Testis (tissue), 2 donors: ENCODE measurements around the gene MBD6.

ENCODE experiments used
- POLR2A ChIP-seq: fragments of 450-650 bp; IDR thresholded peaks from one replicate; pipeline ENCODE4 v1.6.1; 2017; ENCODE audit warnings: antibody characterized with exemption, mild to moderate bottlenecking, moderate library complexity
- TF ChIP-seq, protein P1 (sequence below), 3 experiments: fragments of 450-650 bp in 2 of 3; fragments of 200-600 bp in 1 of 3; sonication (generic) in 1 of 3; IDR thresholded peaks; one replicate each; pipeline ENCODE4 v1.5.1; 2016 to 2019; ENCODE audit warnings: antibody characterized with exemption in 3 of 3, mild to moderate bottlenecking in 2 of 3, moderate library complexity in 1 of 3

DNA sequence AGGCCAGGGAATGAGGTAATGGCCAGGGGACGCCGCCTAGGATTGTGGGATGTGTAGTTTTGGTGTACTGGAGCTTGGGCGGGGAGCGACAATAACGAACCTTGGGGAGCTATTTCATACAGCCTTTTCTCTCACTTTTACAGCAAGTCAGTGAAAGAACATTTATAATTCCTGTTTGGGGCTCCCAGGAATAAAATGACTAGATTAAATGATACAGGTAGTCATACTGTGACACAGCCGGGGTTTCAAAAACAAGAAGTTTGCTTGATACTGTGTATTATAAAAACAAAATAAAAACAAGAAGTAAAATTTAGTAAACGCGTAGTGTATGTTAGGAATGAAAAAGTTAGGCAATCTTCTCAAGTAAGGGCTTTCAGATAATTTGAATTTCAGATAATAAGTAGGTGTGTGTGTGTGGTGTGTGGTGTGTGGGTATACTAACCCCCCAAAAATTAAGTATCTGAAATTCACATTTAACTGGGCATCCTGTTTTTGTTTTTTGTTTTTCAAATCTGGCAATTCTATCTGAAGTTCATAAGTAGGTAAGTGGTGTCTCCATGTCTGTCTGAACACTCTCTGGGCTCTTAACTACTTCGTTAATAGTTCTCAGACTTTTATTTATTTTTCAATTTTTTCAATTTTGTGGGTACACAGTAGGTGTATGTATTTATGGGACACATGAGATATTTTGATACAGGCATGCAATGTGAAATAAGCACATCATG is 24.8 kb downstream of the MBD6 start:
- TF ChIP-seq, protein P1, sequence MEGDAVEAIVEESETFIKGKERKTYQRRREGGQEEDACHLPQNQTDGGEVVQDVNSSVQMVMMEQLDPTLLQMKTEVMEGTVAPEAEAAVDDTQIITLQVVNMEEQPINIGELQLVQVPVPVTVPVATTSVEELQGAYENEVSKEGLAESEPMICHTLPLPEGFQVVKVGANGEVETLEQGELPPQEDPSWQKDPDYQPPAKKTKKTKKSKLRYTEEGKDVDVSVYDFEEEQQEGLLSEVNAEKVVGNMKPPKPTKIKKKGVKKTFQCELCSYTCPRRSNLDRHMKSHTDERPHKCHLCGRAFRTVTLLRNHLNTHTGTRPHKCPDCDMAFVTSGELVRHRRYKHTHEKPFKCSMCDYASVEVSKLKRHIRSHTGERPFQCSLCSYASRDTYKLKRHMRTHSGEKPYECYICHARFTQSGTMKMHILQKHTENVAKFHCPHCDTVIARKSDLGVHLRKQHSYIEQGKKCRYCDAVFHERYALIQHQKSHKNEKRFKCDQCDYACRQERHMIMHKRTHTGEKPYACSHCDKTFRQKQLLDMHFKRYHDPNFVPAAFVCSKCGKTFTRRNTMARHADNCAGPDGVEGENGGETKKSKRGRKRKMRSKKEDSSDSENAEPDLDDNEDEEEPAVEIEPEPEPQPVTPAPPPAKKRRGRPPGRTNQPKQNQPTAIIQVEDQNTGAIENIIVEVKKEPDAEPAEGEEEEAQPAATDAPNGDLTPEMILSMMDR (IDR thresholded peaks at IDR 0.05) = no peak
- no peak for TF ChIP-seq POLR2A
